Breast epithelium (tissue), 3 donors: ENCODE results near the gene C1orf56.

Source experiments
- POLR2A ChIP-seq: fragments of 450-650 bp; IDR thresholded peaks from one replicate; pipeline ENCODE4 v1.6.1; 2016; ENCODE audit warnings: antibody characterized with exemption, mild to moderate bottlenecking, moderate library complexity
- POLR2AphosphoS5 ChIP-seq, 3 donors: sonication (generic); formaldehyde crosslinking; IDR thresholded peaks; one replicate each; pipeline ENCODE4 v1.6.1; 2017; ENCODE audit warnings: antibody characterized with exemption in 3 of 3
- TF ChIP-seq, protein P1 (sequence below), 3 donors: fragments of 450-650 bp; IDR thresholded peaks; one replicate each; pipeline ENCODE4 v1.5.1; 2016 to 2017; ENCODE audit warnings: antibody characterized with exemption in 3 of 3, mild to moderate bottlenecking in 3 of 3, moderate library complexity in 3 of 3

- TF ChIP-seq POLR2AphosphoS5 (IDR thresholded peaks at IDR 0.05) (no peak), POLR2A (no peak)
- TF ChIP-seq, protein P1, sequence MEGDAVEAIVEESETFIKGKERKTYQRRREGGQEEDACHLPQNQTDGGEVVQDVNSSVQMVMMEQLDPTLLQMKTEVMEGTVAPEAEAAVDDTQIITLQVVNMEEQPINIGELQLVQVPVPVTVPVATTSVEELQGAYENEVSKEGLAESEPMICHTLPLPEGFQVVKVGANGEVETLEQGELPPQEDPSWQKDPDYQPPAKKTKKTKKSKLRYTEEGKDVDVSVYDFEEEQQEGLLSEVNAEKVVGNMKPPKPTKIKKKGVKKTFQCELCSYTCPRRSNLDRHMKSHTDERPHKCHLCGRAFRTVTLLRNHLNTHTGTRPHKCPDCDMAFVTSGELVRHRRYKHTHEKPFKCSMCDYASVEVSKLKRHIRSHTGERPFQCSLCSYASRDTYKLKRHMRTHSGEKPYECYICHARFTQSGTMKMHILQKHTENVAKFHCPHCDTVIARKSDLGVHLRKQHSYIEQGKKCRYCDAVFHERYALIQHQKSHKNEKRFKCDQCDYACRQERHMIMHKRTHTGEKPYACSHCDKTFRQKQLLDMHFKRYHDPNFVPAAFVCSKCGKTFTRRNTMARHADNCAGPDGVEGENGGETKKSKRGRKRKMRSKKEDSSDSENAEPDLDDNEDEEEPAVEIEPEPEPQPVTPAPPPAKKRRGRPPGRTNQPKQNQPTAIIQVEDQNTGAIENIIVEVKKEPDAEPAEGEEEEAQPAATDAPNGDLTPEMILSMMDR (IDR thresholded peaks at IDR 0.05), result no peak
These were observed 45.5 kb upstream of the C1orf56 start for GRCh38 chr1:151002051-151002450.
